ENCODE results near the gene KIAA1586.
A peak's percentile ranks its signal among the peaks of the same experiment; 100 is the strongest.
"Not testable (repeated sequence)": the region's sequence is repeated elsewhere in the genome, so short reads cannot be mapped to it uniquely, and the experiment has no call there.

The KIAA1586 gene

DNA sequence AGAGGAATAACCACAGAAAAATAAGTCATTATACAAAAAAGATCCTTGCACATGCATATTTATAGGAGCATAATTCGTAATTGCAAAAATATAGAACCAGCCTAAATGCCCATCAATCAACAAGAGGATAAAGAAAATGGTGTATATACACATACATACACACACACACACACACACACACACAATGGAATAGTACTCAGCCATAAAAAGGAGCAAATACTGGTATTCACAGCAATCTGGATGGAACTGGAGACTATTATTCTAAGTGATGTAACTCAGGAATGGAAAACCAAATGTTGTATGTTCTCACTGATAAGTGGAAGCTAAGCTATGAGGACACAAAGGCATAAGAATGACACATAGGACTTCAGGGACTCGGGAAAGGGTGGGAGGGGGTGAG, 1.9 kb upstream of the KIAA1586 start:
- no peak for DNase-seq (ENCODE audit: low spot score)

GRCh38 chr6:57047257-57047585, 728 bp downstream of the KIAA1586 start:
- not testable (repeated sequence) for DNase-seq (ENCODE audit: low spot score)

DNA sequence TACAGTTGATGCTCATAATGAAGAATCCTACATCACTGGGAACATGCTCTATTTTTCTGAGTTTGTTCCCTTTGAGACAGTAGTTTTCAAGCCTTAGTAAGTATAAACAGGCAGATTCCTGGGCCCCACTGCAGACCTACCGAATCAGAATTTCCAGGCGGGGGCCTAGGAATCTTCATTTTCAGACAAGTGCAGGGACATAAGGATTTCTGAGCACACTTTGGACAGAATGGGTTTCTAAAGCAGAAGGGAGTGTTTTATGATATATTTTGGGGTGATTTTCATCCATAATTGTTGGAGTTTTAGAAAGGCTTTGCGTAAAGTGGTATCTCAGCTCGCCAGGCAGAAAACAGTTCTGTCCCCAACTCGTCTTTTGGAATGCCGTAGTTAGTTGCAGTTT, 1.4 kb downstream of the KIAA1586 start:
- DNase-seq (ENCODE audit: low spot score), result not testable (repeated sequence)

DNA sequence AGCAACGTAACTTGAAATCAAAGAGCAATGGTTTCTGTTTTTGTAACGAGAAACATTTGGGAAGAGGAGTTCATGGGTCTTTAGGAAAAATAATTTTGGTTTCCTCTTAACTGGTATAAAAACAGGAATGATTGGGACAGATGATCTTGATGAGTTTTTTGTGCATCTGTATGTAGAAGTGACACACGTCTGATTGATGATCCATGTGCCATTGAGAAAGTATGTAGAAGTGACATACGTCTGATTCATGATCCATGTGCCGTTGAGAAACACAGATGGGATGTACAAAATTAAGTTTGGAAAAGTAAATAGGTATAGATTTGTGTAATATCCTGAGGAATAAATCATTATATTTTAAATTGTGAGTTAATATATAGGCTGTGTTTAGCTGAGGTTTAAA, 2.1 kb downstream of the KIAA1586 start:
- DNase-seq (ENCODE audit: low spot score), result no peak

- DNase-seq (ENCODE audit: low spot score), result no peak
These were observed 17.4 kb downstream of the KIAA1586 start for GRCh38 chr6:57063847-57064246.

GRCh38 chr6:57064809-57065208, 18.3 kb downstream of the KIAA1586 start:
- no peak for DNase-seq (ENCODE audit: low spot score)

DNA sequence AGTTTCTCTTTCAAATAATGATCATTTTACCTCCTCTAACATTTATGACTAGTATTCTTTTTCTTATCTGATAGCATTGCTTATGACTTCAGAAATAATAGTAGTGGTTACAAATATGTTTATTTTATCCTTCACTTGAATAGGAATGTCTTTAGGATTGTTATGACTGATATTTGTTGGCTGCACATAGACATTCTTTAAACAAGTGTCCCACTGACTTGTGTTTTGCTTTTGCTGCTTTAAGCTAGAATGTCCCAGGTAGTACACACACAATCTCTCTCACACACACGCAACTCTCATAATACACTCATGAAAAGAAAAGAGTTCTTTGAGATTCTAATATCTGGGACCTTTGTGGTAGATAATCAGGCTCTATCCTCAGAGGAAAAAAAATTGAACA, 21.6 kb downstream of the KIAA1586 start:
- DNase-seq (ENCODE audit: low spot score), result no peak

GRCh38 chr6:57069228-57069627, 22.7 kb downstream of the KIAA1586 start:
- no peak for DNase-seq (ENCODE audit: low spot score)

- no peak for DNase-seq (ENCODE audit: low spot score)
These were observed 23.4 kb downstream of the KIAA1586 start for GRCh38 chr6:57069920-57070331.

GRCh38 chr6:57072108-57072507, 25.6 kb downstream of the KIAA1586 start:
- no peak for DNase-seq (ENCODE audit: low spot score)

DNA sequence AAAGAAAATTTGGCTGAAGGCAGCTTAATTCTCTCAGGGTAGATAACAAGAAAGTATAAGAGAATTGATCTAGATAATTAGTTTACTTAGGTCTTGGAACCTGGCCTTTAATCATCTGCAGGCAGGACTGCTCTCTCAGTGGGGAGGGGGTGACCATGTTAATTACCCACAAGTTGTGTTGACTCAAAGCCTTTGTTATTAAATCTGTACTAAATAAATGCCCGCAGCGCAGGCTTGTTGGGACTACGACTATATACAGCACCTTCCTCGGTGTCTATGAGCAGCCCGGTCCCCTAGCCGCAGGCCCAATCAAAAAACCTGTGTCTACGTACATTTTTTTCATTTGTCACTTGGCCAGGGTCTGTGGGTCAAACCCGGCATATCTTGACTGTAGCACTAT, 27.9 kb downstream of the KIAA1586 start:
- DNase-seq (ENCODE audit: low spot score), result no peak

DNA sequence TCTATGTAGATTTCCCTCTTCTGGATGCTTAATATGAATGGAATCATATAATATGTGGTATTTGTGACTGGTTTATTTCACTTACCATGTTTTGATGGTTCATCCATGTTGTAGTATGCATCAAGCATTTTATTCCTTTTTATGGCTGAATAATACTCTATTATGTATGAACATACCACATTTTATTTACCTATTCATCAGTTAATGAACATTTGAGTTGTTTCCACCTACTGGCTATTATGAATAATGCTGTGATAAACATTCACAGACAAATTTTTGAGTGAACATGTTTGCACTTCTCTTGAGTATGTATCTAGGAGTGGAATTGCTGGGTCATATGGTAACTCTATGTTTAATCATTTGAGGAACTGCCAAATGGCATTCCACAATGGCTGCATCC, 28.6 kb downstream of the KIAA1586 start:
- DNase-seq (ENCODE audit: low spot score), result no peak

DNA sequence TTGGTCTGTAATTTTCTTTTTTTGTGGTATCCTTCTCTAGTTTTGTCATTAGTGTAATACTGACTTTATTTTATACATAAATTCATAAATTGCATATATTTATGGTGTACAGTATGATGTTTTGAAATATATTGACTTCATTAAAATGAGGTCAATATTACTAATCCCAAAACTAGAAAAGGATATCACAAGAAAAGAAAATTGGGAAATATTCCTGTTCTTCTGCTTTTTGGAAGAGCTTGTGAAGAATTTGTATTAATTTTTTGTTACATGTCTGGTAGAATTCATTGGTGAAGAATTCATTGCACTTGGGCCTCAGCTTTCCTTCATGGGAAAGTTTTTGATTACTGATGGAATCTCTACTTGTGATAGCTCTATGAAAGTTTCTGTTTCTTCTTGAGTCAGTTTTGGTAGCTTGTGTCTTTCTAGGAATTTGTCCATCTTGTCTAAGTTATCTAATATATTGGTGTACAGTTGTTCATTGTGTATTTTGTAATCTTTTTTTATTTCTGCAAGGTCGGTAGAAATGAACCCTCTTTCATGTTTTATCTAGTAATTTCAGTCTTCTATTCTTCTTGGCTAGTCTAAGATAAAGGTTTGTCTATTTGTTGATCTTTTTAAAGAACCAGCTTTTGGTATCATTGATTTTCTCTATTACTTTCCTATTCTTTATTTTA, 32.2 kb downstream of the KIAA1586 start:
- no peak for DNase-seq (ENCODE audit: low spot score)

GRCh38 chr6:57085471-57085870, 39.0 kb downstream of the KIAA1586 start:
- DNase-seq (ENCODE audit: low spot score), result no peak

GRCh38 chr6:57086843-57087242, 40.4 kb downstream of the KIAA1586 start:
- DNase-seq (ENCODE audit: low spot score), result no peak

GRCh38 chr6:57087916-57088315, 41.4 kb downstream of the KIAA1586 start:
- no peak for DNase-seq (ENCODE audit: low spot score)

- no peak for DNase-seq (ENCODE audit: low spot score)
These were observed 42.8 kb downstream of the KIAA1586 start for GRCh38 chr6:57089265-57089664.

DNA sequence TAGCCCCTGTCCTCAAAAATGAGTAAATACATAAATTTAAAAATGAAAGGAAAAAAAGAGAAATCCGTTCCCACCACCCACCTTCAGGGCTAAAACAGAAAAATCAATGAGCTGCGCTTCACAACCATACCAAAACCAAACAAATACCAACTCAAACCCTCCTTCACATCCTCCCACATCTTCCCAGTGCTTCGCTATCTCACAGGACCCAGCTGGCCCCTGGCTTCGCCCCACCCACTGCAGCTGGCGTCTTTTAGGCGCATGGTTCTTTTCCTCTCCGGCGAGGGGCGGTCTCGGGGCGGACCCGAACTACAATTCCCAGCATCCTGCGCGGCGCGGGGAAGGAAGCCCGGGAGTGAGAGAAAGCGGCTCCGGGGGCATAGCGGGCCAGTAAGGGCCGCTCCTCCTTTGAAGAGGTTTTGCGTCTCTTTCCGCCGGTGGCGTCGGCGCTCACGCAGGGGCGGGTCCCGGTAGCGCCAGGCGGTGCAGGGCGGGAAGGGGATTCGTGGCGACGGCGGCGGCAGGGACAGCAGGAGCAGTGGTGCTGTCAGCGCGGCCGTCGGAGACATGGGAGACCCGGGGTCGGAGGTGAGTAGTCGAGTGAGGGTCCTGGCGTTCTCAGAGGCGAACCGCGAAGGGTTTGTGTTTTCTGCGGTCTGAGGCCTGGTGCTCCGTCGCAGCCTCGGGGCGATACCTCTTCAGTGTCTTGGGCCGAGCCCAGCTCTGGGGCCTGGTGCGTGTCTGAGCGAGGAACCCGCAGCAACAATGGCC, 43.4 kb downstream of the KIAA1586 start, which contains the start of gene ZNF451:
TSS of gene ZNF451 (plus strand) at position 502 of the 771 bp plus-strand sequence. CDS start at position 568, 66 bp downstream.
- DNase-seq (ENCODE audit: low spot score), result peak; percentile 94

DNA sequence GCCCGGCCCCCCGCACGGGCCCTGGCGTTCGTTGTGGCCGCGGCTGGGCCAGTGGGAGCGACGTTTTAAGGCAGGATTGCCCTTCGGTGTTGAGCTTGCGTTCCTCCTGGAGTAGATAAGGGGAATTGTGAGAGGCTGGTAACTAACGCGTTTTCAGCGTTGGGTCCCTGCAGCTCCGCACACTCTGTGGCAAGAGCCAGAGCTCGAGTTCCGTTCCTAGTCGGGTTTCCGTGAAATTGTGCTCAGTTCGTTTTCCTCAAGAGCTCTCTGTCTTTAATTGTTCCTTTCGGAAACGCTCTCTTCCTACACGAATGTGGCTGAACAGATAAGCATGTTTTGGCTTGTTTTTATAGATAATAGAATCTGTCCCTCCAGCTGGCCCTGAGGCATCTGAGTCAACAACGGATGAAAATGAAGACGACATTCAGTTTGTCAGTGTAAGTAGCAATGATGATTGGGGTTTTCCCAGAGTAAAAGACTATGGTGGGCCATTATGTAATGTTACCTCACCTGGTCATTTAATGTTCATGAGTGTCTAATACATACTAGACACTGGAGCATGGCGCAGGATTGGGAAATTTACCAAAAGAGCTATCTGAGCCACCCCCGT, 44.1 kb downstream of the KIAA1586 start:
- not testable (repeated sequence) for DNase-seq (ENCODE audit: low spot score)

GRCh38 chr6:57091375-57091774, 44.9 kb downstream of the KIAA1586 start:
- not testable (repeated sequence) for DNase-seq (ENCODE audit: low spot score)

GRCh38 chr6:57094689-57095088, 48.2 kb downstream of the KIAA1586 start:
- DNase-seq (ENCODE audit: low spot score), result no peak

- DNase-seq (ENCODE audit: low spot score), result no peak
These were observed 51.1 kb downstream of the KIAA1586 start for GRCh38 chr6:57097596-57097995.

GRCh38 chr6:57102976-57103375, 56.5 kb downstream of the KIAA1586 start:
- no peak for DNase-seq (ENCODE audit: low spot score)

All from SW480 (cell line).